CMK (cell line): Measurements from ENCODE around the gene FSCB.
"Not testable (repeated sequence)": the region's sequence is repeated elsewhere in the genome, so short reads cannot be mapped to it uniquely, and the experiment has no call there.

Experiments used
- DNase-seq: peaks from one replicate; pipeline ENCODE4 v3.0.0-alpha.2; 2010; ENCODE audit warnings: low read depth

Gene FSCB

GRCh38 chr14:44507183-44507582, at the start of gene FSCB:
Gene FSCB, minus strand, starts transcription at chr14:44507283. Its CDS starts 296 bp downstream, at chr14:44506987.
- DNase-seq: no peak

GRCh38 chr14:44531658-44532057, 24.6 kb upstream of the FSCB start:
- DNase-seq: no peak

- DNase-seq: no peak
Measured at GRCh38 chr14:44530475-44530874, 23.4 kb upstream of the FSCB start.

- no peak for DNase-seq
Measured at GRCh38 chr14:44529026-44529425, 21.9 kb upstream of the FSCB start.

GRCh38 chr14:44528180-44528579, 21.1 kb upstream of the FSCB start:
- DNase-seq: no peak

- no peak for DNase-seq
Measured at GRCh38 chr14:44525237-44525636, 18.2 kb upstream of the FSCB start.

GRCh38 chr14:44515668-44516067, 8.6 kb upstream of the FSCB start:
- not testable (repeated sequence) for DNase-seq

GRCh38 chr14:44508834-44509233, 1.8 kb upstream of the FSCB start:
- DNase-seq: no peak

GRCh38 chr14:44505588-44505987, 1.5 kb downstream of the FSCB start:
- no peak for DNase-seq

GRCh38 chr14:44497148-44497547, 9.9 kb downstream of the FSCB start:
- DNase-seq: no peak

- DNase-seq: no peak
Measured at GRCh38 chr14:44494137-44494536, 12.9 kb downstream of the FSCB start.

GRCh38 chr14:44490966-44491365, 16.1 kb downstream of the FSCB start:
- DNase-seq: no peak

- no peak for DNase-seq
Measured at GRCh38 chr14:44477953-44478352, 29.1 kb downstream of the FSCB start.

- no peak for DNase-seq
Measured at GRCh38 chr14:44468771-44469170, 38.3 kb downstream of the FSCB start.

- DNase-seq: no peak
Measured at GRCh38 chr14:44463356-44464004, 43.6 kb downstream of the FSCB start.

- no peak for DNase-seq
Measured at GRCh38 chr14:44462381-44462780, 44.7 kb downstream of the FSCB start.

- no peak for DNase-seq
Measured at GRCh38 chr14:44461811-44462210, 45.3 kb downstream of the FSCB start.
